Endothelial cell of umbilical vein (primary cell): ENCODE results near the gene GM2A.

ENCODE experiments used
- CTCF ChIP-seq, 2 donors: IDR thresholded peaks; 1 replicate in 1 of 2; 2 replicates in 1 of 2; pipeline ENCODE4 v1.5.1; 2011; ENCODE audit warnings: low read length in 2 of 2, mild to moderate bottlenecking in 2 of 2, moderate library complexity in 2 of 2, control low read depth in 1 of 2, inconsistent platforms in 1 of 2, low read depth in 1 of 2; ENCODE audit not compliant: insufficient read depth in 1 of 2; ENCODE audit errors: extremely low read depth in 1 of 2
- EZH2 ChIP-seq: IDR thresholded peaks from 2 replicates; pipeline ENCODE4 v1.6.1; 2012; ENCODE audit warnings: borderline replicate concordance, low read depth, mild to moderate bottlenecking, moderate library complexity, low read length, inconsistent platforms; ENCODE audit not compliant: severe bottlenecking
- FOS ChIP-seq: IDR thresholded peaks from 2 replicates; pipeline ENCODE4 v1.6.1; 2011; ENCODE audit warnings: mild to moderate bottlenecking, low read length, moderate library complexity, borderline replicate concordance; ENCODE audit not compliant: insufficient read depth
- JUN ChIP-seq: IDR thresholded peaks from 2 replicates; pipeline ENCODE4 v1.6.1; 2011; ENCODE audit warnings: borderline replicate concordance, low read depth; ENCODE audit not compliant: insufficient read length, insufficient read depth
- MAX ChIP-seq: IDR thresholded peaks from 2 replicates; pipeline ENCODE4 v1.6.1; 2011; ENCODE audit not compliant: insufficient read depth, insufficient read length
- MYC ChIP-seq: IDR thresholded peaks from one replicate; pipeline ENCODE4 v1.6.1; 2011; ENCODE audit warnings: mild to moderate bottlenecking, low read depth, low read length
- POLR2A ChIP-seq: IDR thresholded peaks from 2 replicates; pipeline ENCODE4 v1.6.1; 2012; ENCODE audit warnings: low read depth, mild to moderate bottlenecking, control low read depth, low read length
- POLR2AphosphoS5 ChIP-seq: IDR thresholded peaks from 2 replicates; pipeline ENCODE4 v1.6.1; 2012; ENCODE audit warnings: low read depth, mild to moderate bottlenecking, control low read depth, low read length, moderate library complexity; ENCODE audit not compliant: insufficient read depth

DNA sequence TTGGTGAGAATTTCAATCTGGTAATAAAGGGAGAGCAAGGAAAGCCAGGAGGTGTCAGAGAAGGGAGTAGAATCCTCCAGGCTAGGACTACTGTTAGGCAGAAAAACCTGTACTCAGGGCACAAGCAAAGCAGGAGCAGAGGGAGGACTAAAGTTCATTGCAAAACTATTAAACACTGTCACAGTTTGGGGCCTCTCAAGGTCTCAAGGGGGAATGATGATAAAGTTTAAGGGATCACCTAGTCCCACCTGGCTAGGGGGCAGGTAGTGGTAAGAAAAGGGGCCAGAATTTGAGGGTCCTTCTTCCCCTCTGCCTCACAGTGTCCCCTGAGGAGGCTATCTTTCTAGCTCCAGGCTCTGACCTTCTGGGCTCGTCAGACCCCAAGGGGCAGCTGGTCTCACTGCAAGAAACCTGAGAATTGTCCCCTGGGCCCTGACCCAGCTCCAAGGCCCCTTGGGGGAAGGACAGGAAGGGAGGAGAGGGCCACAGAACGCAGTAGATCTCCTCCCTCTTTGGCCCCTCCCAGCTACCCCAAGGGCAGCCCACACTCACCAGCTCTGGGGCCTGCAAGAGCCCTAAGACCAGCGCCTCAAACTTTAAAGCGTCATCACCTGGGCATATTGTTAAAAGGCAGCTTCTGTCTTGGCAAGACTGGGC lies 30.1 kb upstream of the GM2A start:
- TF ChIP-seq CTCF (IDR thresholded peaks at IDR 0.05; ENCODE audit: extremely low read depth in 1 of 2, insufficient read depth in 1 of 2, low read depth in 1 of 2, low read length in 2 of 2): no peak
- no peak for TF ChIP-seq EZH2
- TF ChIP-seq FOS: no peak
- TF ChIP-seq POLR2AphosphoS5: no peak
- TF ChIP-seq POLR2A: no peak
- TF ChIP-seq MAX: no peak
- TF ChIP-seq JUN: no peak
- no peak for TF ChIP-seq MYC
